SK-N-SH treated with all-trans-retinoic acid at 6 μM for 48 hours (cell line): Measurements from ENCODE around the gene TNFAIP8.
"Not testable (repeated sequence)": the region's sequence is repeated elsewhere in the genome, so short reads cannot be mapped to it uniquely, and the experiment has no call there.

Source experiments
- ARNTL ChIP-seq: fragments of 450-650 bp; formaldehyde crosslinking; IDR thresholded peaks from 2 replicates; pipeline ENCODE4 v1.5.0; 2020; ENCODE audit warnings: low read depth, mild to moderate bottlenecking, moderate library complexity, borderline replicate concordance
- GLIS3 ChIP-seq: fragments of 250-450 bp; sonication (Bioruptor Pico); IDR thresholded peaks from 2 replicates; pipeline ENCODE4 v1.5.0; 2020; ENCODE audit warnings: mild to moderate bottlenecking, moderate library complexity
- OSR1 ChIP-seq: fragments of 250-450 bp; sonication (Bioruptor Pico); IDR thresholded peaks from 2 replicates; pipeline ENCODE4 v1.8.0; 2022; ENCODE audit warnings: moderate library complexity, mild to moderate bottlenecking, inconsistent platforms
- PPARA ChIP-seq: fragments of 250-450 bp; sonication (Bioruptor Pico); IDR thresholded peaks from 2 replicates; pipeline ENCODE4 v1.5.0; 2020; ENCODE audit warnings: mild to moderate bottlenecking, borderline replicate concordance
- SNAI2 ChIP-seq: fragments of 250-450 bp; sonication (Bioruptor Pico); IDR thresholded peaks from 2 replicates; pipeline ENCODE4 v1.5.0; 2020; ENCODE audit warnings: mild to moderate bottlenecking, moderate library complexity
- TCF4 ChIP-seq: fragments of 250-450 bp; sonication (Bioruptor Pico); IDR thresholded peaks from 2 replicates; pipeline ENCODE4 v1.8.0; 2021; ENCODE audit warnings: mild to moderate bottlenecking, moderate library complexity, borderline replicate concordance
- ZC3H10 ChIP-seq: fragments of 250-450 bp; sonication (Bioruptor Pico); IDR thresholded peaks from 2 replicates; pipeline ENCODE4 v1.5.1; 2021; ENCODE audit warnings: mild to moderate bottlenecking, moderate library complexity
- ZNF565 ChIP-seq: fragments of 450-650 bp; formaldehyde crosslinking; conservative IDR thresholded peaks from 2 replicates; pipeline ENCODE4 v1.5.0; 2020; ENCODE audit warnings: low read depth, mild to moderate bottlenecking, moderate library complexity
- TF ChIP-seq, protein P1 (sequence below): fragments of 250-450 bp; sonication (Bioruptor Pico); IDR thresholded peaks from 2 replicates; pipeline ENCODE4 v1.5.1; 2021; ENCODE audit warnings: mild to moderate bottlenecking, moderate library complexity
- TF ChIP-seq, protein P2 (sequence below): fragments of 250-450 bp; sonication (Bioruptor Pico); IDR thresholded peaks from 2 replicates; pipeline ENCODE4 v1.5.0; 2020; ENCODE audit warnings: mild to moderate bottlenecking, moderate library complexity
- TF ChIP-seq, protein P3 (sequence below): fragments of 250-450 bp; sonication (Bioruptor Pico); IDR thresholded peaks from 2 replicates; pipeline ENCODE4 v1.8.0; 2020; ENCODE audit warnings: mild to moderate bottlenecking, moderate library complexity, borderline replicate concordance
- TF ChIP-seq, protein P4 (sequence below): fragments of 250-450 bp; sonication (Bioruptor Pico); IDR thresholded peaks from 2 replicates; pipeline ENCODE4 v1.5.1; 2020; ENCODE audit warnings: low read depth, mild to moderate bottlenecking, moderate library complexity

DNA sequence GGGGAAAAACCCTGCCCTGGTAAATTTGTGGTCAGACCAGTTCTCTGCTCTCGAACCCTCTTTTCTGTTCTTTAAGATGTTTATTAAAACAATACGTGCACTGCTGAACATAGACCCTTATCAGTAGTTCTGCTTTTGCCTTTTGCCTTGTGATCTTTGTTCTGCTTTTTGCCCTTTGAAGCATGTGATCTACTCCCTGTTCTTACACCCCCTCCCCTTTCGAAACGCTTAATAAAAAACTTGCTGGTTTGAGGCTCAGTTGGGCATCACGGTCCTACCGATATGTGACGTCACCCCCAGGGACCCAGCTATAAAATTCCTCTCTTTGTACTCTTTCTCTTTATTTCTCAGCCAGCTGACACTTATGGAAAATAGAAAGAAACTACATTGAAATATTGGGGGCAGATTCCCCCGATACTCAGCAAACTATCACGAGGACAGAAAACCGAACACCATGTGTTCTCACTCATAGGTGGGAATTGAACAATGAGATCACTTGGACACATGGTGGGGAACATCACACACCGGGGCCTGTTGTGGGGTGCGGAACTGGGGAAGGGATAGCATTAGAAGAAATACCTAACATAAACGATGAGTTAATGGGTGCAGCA is 58.4 kb downstream of the TNFAIP8 start:
- not testable (repeated sequence) for TF ChIP-seq ZC3H10 (CRISPR knock-in tag); TCF4 (CRISPR knock-in tag); GLIS3 (CRISPR knock-in tag); SNAI2 (CRISPR knock-in tag); ARNTL; ZNF565 (CRISPR knock-in tag); PPARA (CRISPR knock-in tag); OSR1 (CRISPR knock-in tag)
- TF ChIP-seq, protein P1, sequence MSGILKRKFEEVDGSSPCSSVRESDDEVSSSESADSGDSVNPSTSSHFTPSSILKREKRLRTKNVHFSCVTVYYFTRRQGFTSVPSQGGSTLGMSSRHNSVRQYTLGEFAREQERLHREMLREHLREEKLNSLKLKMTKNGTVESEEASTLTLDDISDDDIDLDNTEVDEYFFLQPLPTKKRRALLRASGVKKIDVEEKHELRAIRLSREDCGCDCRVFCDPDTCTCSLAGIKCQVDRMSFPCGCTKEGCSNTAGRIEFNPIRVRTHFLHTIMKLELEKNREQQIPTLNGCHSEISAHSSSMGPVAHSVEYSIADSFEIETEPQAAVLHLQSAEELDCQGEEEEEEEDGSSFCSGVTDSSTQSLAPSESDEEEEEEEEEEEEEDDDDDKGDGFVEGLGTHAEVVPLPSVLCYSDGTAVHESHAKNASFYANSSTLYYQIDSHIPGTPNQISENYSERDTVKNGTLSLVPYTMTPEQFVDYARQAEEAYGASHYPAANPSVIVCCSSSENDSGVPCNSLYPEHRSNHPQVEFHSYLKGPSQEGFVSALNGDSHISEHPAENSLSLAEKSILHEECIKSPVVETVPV, result not testable (repeated sequence)
- TF ChIP-seq, protein P2, sequence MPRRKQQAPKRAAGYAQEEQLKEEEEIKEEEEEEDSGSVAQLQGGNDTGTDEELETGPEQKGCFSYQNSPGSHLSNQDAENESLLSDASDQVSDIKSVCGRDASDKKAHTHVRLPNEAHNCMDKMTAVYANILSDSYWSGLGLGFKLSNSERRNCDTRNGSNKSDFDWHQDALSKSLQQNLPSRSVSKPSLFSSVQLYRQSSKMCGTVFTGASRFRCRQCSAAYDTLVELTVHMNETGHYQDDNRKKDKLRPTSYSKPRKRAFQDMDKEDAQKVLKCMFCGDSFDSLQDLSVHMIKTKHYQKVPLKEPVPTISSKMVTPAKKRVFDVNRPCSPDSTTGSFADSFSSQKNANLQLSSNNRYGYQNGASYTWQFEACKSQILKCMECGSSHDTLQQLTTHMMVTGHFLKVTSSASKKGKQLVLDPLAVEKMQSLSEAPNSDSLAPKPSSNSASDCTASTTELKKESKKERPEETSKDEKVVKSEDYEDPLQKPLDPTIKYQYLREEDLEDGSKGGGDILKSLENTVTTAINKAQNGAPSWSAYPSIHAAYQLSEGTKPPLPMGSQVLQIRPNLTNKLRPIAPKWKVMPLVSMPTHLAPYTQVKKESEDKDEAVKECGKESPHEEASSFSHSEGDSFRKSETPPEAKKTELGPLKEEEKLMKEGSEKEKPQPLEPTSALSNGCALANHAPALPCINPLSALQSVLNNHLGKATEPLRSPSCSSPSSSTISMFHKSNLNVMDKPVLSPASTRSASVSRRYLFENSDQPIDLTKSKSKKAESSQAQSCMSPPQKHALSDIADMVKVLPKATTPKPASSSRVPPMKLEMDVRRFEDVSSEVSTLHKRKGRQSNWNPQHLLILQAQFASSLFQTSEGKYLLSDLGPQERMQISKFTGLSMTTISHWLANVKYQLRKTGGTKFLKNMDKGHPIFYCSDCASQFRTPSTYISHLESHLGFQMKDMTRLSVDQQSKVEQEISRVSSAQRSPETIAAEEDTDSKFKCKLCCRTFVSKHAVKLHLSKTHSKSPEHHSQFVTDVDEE, result not testable (repeated sequence)
- TF ChIP-seq, protein P3, sequence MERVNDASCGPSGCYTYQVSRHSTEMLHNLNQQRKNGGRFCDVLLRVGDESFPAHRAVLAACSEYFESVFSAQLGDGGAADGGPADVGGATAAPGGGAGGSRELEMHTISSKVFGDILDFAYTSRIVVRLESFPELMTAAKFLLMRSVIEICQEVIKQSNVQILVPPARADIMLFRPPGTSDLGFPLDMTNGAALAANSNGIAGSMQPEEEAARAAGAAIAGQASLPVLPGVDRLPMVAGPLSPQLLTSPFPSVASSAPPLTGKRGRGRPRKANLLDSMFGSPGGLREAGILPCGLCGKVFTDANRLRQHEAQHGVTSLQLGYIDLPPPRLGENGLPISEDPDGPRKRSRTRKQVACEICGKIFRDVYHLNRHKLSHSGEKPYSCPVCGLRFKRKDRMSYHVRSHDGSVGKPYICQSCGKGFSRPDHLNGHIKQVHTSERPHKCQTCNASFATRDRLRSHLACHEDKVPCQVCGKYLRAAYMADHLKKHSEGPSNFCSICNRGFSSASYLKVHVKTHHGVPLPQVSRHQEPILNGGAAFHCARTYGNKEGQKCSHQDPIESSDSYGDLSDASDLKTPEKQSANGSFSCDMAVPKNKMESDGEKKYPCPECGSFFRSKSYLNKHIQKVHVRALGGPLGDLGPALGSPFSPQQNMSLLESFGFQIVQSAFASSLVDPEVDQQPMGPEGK (CRISPR knock-in tag), result not testable (repeated sequence)
- TF ChIP-seq, protein P4, sequence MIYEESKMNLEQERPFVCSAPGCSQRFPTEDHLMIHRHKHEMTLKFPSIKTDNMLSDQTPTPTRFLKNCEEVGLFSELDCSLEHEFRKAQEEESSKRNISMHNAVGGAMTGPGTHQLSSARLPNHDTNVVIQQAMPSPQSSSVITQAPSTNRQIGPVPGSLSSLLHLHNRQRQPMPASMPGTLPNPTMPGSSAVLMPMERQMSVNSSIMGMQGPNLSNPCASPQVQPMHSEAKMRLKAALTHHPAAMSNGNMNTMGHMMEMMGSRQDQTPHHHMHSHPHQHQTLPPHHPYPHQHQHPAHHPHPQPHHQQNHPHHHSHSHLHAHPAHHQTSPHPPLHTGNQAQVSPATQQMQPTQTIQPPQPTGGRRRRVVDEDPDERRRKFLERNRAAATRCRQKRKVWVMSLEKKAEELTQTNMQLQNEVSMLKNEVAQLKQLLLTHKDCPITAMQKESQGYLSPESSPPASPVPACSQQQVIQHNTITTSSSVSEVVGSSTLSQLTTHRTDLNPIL (CRISPR knock-in tag), result not testable (repeated sequence)
